Heart left ventricle (tissue), 16 donors: ENCODE measurements around the gene ULK4. TPM values are rescaled to one million over a fixed set of nuclear protein-coding genes. Genes with fewer than 3 reads are reported as not detected.

Experiments
- ATAC-seq, 4 donors: fragments of 200-7000 bp; cut with Tn5 transposase; one replicate each; pipeline ENCODE4 v1.9.1; 2020 to 2022; ENCODE audit warnings: moderate library complexity in 4 of 4, mild to moderate bottlenecking in 3 of 4, moderate number of reproducible peaks in 1 of 4
- DNase-seq, 5 donors: peaks; one replicate each; pipeline ENCODE4 v3.0.0-alpha.2; 2020
- H3K27ac ChIP-seq, 12 donors: fragments of 200-600 bp; sonication (generic) in 4 of 12; one replicate each; pipeline versions ENCODE4 v1.5.0 to v1.8.0; 2016 to 2022; ENCODE audit warnings: mild to moderate bottlenecking in 2 of 12
- H3K27me3 ChIP-seq, 9 donors: fragments of 200-600 bp; sonication (generic) in 2 of 9; one replicate each; pipeline versions ENCODE4 v1.5.1 to v1.8.0; 2016 to 2022; ENCODE audit warnings: mild to moderate bottlenecking in 3 of 9
- H3K36me3 ChIP-seq, 9 donors: fragments of 200-600 bp; sonication (generic) in 2 of 9; one replicate each; pipeline versions ENCODE4 v1.5.0 to v1.8.0; 2018 to 2022; ENCODE audit warnings: mild to moderate bottlenecking in 2 of 9
- H3K4me1 ChIP-seq, 12 donors: fragments of 200-600 bp; sonication (generic) in 4 of 12; one replicate each; pipeline versions ENCODE4 v1.5.0 to v1.8.0; 2016 to 2022; ENCODE audit warnings: mild to moderate bottlenecking in 3 of 12
- H3K4me3 ChIP-seq, 12 donors: fragments of 200-600 bp; sonication (generic) in 4 of 12; one replicate each; pipeline versions ENCODE4 v1.5.0 to v1.8.0; 2017 to 2022; ENCODE audit warnings: mild to moderate bottlenecking in 9 of 12, moderate library complexity in 4 of 12
- H3K9me3 ChIP-seq, 12 donors: fragments of 200-600 bp; sonication (generic) in 4 of 12; one replicate each; pipeline versions ENCODE4 v1.5.0 to v1.8.0; 2016 to 2022; ENCODE audit warnings: mild to moderate bottlenecking in 1 of 12
- POLR2A ChIP-seq, 2 donors: fragments of 450-650 bp; IDR thresholded peaks; one replicate each; pipeline ENCODE4 v1.6.1; 2017; ENCODE audit warnings: antibody characterized with exemption in 2 of 2, mild to moderate bottlenecking in 2 of 2, moderate library complexity in 2 of 2
- WGBS, 4 donors: extraction: QIAGEN DNeasy Blood & Tissue Kit in 2 of 4; methylation state at CpG; one replicate each; pipeline versions ENCODE4 v1.1.5 to v1.1.7; 2013 to 2018; 5-methylcytosine and 5-hydroxymethylcytosine counted together
- intact Hi-C, 10 donors: fragments of 100-400 bp; cut with DNase I; formaldehyde crosslinking; loops; one replicate each; pipeline versions ENCODE4 v1.11.1 to v1.14.2; 2022
- polyA plus RNA-seq, 2 donors: library from polyadenylated mRNA; stranded (reverse); fragments of 200-250 nt; gene quantifications; one replicate each; pipeline ENCODE4 v1.2.3, GENCODE V29; 2013
- total RNA-seq, 9 donors: library from RNA; depleted of rRNA in 2 of 9; stranded (reverse); fragments of >200 nt in 2 of 9; fragmentation: NEBNext Ultra II Directional in 3 of 9; extraction: Animal tissue kit (Norgen Biotek cat#: 25700) in 3 of 9; gene quantifications; one replicate each; pipeline versions ENCODE4 v1.1.0 to v1.2.4, GENCODE V29; 2016 to 2023
- TF ChIP-seq, protein P1 (sequence below), 12 donors: fragments of 200-600 bp; sonication (generic) in 4 of 12; IDR thresholded peaks; one replicate each; pipeline versions ENCODE4 v1.5.0 to v1.8.0; 2018 to 2022; ENCODE audit warnings: antibody characterized with exemption in 12 of 12, mild to moderate bottlenecking in 5 of 12
- donor health status: ischemic (EF 13 %, LVEDD 7.1; RV severe dilation, severe dysfunction).
- donor health status: healthy with polysubstance abuse.
- donor health status: DM: no; HTN: yes; CAD: no.
- donor health status: DM: no; HTN: no; CAD: no.
- donor health status: ischemic (EF 25% LVEDD 6.9; RV normal size, moderate dysfunction).
- donor health status: ischemic (EF 25% LVEDD 5.7; RV mildly dilated, moderate dysfunction).
- donor health status: healthy.
- donor health status: DM: yes; HTN: yes; CAD: no.
- donor health status: ischemic (EF 35%, LVEDD 5.7; RV mildly dilated, moderate dysfunction).
- donor health status: nonischemic (EF 11% LVEDD 7.7; RV severe dilation, severe dysfunction).
- donor health status: DM: yes; HTN: yes; CAD: no.
- donor health status: PGD.
- donor health status: ischemic (EF 29% LVEDD 5.4; RV normal size, mild dysfunction).
- donor health status: nonischemic (EF 23%, LVEDD 6.1; RV moderate dilation, normal function).

The ULK4 gene
- total and polyA plus RNA-seq, 11 donors, result 0.91 to 6.1 (median 2.1) TPM

DNA sequence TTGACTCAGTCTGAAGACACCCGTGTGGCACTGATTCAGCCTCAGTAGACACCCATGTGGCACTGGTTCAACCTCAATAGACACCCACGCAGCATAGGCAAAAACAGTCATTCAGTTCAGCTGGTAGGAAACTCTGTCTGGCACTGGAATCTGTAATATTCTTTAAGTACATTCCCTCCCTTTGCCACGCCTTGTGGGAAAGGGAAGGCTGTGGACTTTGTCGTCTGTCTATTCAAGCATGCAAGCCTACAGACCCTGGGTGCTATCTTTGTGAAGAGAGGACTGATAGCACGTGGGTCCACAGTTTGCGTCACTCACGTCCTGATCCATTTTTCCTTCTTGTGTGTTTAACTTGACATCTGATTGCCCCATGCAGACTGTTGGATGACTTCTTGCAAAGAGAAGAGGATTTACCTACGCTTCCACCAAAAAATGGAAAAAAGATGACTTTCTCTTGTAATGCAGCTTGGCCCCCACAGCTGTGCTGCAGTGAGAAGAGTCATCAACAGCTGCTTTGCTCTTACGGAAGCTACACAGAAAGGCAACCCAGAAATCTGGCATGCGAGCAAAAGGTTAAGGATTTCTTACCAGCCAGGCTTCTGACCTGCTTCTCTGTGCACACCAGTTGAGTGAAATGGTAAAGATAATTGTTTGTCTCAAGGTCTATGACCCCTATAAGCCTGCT, 278.1 kb downstream of the ULK4 start:
- ATAC-seq, result no peak
- 83 to 89% (median 85%) methylated on average over 10 of the region's 10 CpGs for WGBS, 4 donors
- intact Hi-C loops, result no loop called here

DNA sequence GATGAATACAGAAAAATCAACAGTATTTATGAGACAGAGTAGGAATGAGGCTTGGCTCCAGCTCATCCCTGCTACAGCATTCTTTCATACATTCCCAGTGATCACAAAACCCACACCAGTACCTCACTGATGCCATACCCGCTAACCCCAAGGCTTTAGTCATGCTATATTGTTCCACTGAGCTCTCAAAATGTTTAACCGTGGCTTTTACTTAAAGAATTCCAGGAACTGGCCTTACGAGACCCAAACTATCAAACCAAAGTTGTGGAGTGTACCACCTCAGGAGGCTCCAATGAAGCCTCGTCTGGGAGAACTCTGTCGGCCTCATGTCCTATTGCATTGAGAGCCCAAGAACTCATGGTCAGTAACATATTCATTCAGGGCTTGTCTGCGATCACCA, 278.9 kb downstream of the ULK4 start:
- intact Hi-C loops, result no loop called here
- H3K27me3 ChIP-seq, result no peaks in the 10 kb centered on the region
- no peaks in the 10 kb centered on the region for H3K9me3 ChIP-seq
- WGBS, 4 donors, result 93 to 97% (median 94%) methylated on average over 6 of the region's 6 CpGs
- ATAC-seq (no peak), DNase-seq (no peak)
- no peak overlapping the region for H3K27ac ChIP-seq
- TF ChIP-seq, protein P1, sequence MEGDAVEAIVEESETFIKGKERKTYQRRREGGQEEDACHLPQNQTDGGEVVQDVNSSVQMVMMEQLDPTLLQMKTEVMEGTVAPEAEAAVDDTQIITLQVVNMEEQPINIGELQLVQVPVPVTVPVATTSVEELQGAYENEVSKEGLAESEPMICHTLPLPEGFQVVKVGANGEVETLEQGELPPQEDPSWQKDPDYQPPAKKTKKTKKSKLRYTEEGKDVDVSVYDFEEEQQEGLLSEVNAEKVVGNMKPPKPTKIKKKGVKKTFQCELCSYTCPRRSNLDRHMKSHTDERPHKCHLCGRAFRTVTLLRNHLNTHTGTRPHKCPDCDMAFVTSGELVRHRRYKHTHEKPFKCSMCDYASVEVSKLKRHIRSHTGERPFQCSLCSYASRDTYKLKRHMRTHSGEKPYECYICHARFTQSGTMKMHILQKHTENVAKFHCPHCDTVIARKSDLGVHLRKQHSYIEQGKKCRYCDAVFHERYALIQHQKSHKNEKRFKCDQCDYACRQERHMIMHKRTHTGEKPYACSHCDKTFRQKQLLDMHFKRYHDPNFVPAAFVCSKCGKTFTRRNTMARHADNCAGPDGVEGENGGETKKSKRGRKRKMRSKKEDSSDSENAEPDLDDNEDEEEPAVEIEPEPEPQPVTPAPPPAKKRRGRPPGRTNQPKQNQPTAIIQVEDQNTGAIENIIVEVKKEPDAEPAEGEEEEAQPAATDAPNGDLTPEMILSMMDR (IDR thresholded peaks at IDR 0.05), result no peak
- no peak for TF ChIP-seq POLR2A (IDR thresholded peaks at IDR 0.05)
- H3K4me3 ChIP-seq, result no peak overlapping the region
- H3K4me1 ChIP-seq, result peaks cover 0 to 7% (median 0%) of the 10 kb centered on the region in 12 donors
- H3K36me3 ChIP-seq, result peaks cover 0 to 3% (median 0%) of the 10 kb centered on the region in 9 donors

More for the DNA sequence above, 278.1 kb downstream of the ULK4 start:
- Histone ChIP-seq H3K27ac (no peak overlapping the region), H3K36me3 (peaks cover 0 to 3% (median 0%) of the 10 kb centered on the region in 9 donors), H3K27me3 (no peaks in the 10 kb centered on the region), H3K4me3 (no peak overlapping the region), H3K9me3 (no peaks in the 10 kb centered on the region), H3K4me1 (peaks cover 0 to 7% (median 0%) of the 10 kb centered on the region in 12 donors)
- DNase-seq, result no peak
- no peak for TF ChIP-seq POLR2A (IDR thresholded peaks at IDR 0.05)
- TF ChIP-seq, protein P1 (IDR thresholded peaks at IDR 0.05), result no peak

DNA sequence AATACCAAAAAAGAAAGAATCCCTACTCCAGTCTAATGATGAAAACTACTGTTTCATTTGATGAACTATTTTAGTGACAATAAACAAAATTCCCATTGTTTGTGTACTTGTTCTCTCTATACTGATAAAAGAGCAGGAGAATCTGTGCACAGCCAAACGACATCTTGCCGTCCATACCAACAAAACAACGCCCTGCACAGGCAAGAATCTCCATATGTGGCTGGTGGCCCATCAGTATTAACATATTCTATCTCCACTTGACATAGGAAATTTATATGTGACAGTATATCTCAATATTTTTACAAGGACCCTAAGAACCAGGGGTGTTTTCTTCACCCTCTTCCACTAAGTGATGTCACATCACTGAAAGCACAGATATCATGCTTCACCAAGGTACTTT, 279.5 kb downstream of the ULK4 start:
- H3K27ac ChIP-seq, result no peak overlapping the region
- TF ChIP-seq, protein P1 (IDR thresholded peaks at IDR 0.05), result no peak
- TF ChIP-seq POLR2A (IDR thresholded peaks at IDR 0.05), result no peak
- H3K4me1 ChIP-seq, result peaks cover 0 to 7% (median 0%) of the 10 kb centered on the region in 12 donors
- no peaks in the 10 kb centered on the region for H3K9me3 ChIP-seq
- peaks cover 0 to 3% (median 0%) of the 10 kb centered on the region in 9 donors for H3K36me3 ChIP-seq
- intact Hi-C loops, result no loop called here
- DNase-seq (no peak), ATAC-seq (no peak)
- no peaks in the 10 kb centered on the region for H3K27me3 ChIP-seq
- no peak overlapping the region for H3K4me3 ChIP-seq
- WGBS, 4 donors, result 92 to 94% (median 93%) methylated on average over 3 of the region's 3 CpGs

DNA sequence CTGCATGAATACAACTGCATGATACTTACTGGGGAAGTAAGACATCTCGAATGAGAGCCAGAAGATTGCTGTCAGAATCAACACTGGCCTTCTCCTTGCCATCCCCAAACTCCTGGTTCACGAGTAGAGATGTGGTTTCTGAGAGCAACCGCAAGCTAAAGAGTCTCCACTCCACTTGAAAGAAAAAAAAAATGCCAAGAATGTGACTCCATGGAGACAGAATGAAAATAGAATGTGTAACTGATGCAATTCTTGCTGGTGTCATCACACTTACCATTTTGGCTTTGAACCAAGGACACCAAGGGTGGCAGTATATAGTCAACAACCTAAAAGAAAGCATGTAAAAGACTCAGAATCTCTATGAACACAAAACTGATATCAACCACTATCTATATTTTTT, 280.4 kb downstream of the ULK4 start:
- no peak overlapping the region for H3K27ac ChIP-seq
- peaks cover 0 to 3% (median 0%) of the 10 kb centered on the region in 9 donors for H3K36me3 ChIP-seq
- ATAC-seq (peak in 3 of 4 donors; percentile 29 to 64 (median 52)), DNase-seq (no peak)
- 50 to 61% (median 53%) methylated on average over 3 of the region's 3 CpGs for WGBS, 4 donors
- H3K27me3 ChIP-seq, result no peaks in the 10 kb centered on the region
- no peak overlapping the region for H3K4me3 ChIP-seq
- H3K9me3 ChIP-seq, result no peaks in the 10 kb centered on the region
- peaks cover 0 to 7% (median 0%) of the 10 kb centered on the region in 12 donors for H3K4me1 ChIP-seq
- intact Hi-C loops, result no loop called here
- TF ChIP-seq, protein P1 (IDR thresholded peaks at IDR 0.05), result no peak
- TF ChIP-seq POLR2A (IDR thresholded peaks at IDR 0.05), result no peak
